DND-41 (cell line): Measurements from ENCODE around the gene PSMG3.

Experiments used
- ATAC-seq: fragments of 200-7000 bp; cut with Tn5 transposase; 3 replicates; pipeline ENCODE4 v1.9.1; 2021; ENCODE audit warnings: low read depth; ENCODE audit not compliant: insufficient read depth
- DNase-seq: peaks from one replicate; pipeline ENCODE4 v3.0.0-alpha.2; 2020
- H2AFZ ChIP-seq: 2 replicates; pipeline ENCODE4 v1.6.0; 2012; ENCODE audit warnings: low read depth, low read length
- H3K27ac ChIP-seq: 2 replicates; pipeline ENCODE4 v1.5.1; 2012; ENCODE audit warnings: low read length, inconsistent platforms
- H3K27me3 ChIP-seq: fragments of 200-600 bp; sonication (generic); 2 replicates; pipeline ENCODE4 v1.6.0; 2012; ENCODE audit warnings: low read length, mild to moderate bottlenecking, inconsistent platforms; ENCODE audit not compliant: insufficient read depth, poor library complexity
- H3K36me3 ChIP-seq: 2 replicates; pipeline ENCODE4 v1.5.1; 2012; ENCODE audit warnings: low read length, inconsistent platforms; ENCODE audit not compliant: insufficient read depth
- H3K4me1 ChIP-seq: 2 replicates; pipeline ENCODE4 v1.5.1; 2012; ENCODE audit warnings: mild to moderate bottlenecking, low read length; ENCODE audit not compliant: insufficient read depth
- H3K4me2 ChIP-seq: 2 replicates; pipeline ENCODE4 v1.6.0; 2012; ENCODE audit warnings: mild to moderate bottlenecking, moderate library complexity, low read length, inconsistent platforms; ENCODE audit not compliant: insufficient read depth
- H3K4me3 ChIP-seq, 2 experiments: fragments of 200-600 bp in 1 of 2; shearing (Covaris generic) in 1 of 2; 2 replicates each; pipeline ENCODE4 v1.5.1; 2012 to 2016; ENCODE audit warnings: inconsistent platforms in 2 of 2, low read length in 2 of 2, mild to moderate bottlenecking in 2 of 2, low read depth in 1 of 2, moderate library complexity in 1 of 2
- H3K79me2 ChIP-seq: 2 replicates; pipeline ENCODE4 v1.6.0; 2012; ENCODE audit warnings: low read length, inconsistent platforms; ENCODE audit not compliant: insufficient read depth
- H3K9ac ChIP-seq: 2 replicates; pipeline ENCODE4 v1.6.0; 2012; ENCODE audit warnings: low read depth, mild to moderate bottlenecking, inconsistent platforms, low read length, moderate library complexity
- H3K9me3 ChIP-seq: 2 replicates; pipeline ENCODE4 v1.5.1; 2012; ENCODE audit warnings: low read length, moderate library complexity, mild to moderate bottlenecking, inconsistent platforms; ENCODE audit not compliant: insufficient read depth, severe bottlenecking
- H4K20me1 ChIP-seq: 2 replicates; pipeline ENCODE4 v1.6.0; 2012; ENCODE audit warnings: low read length; ENCODE audit not compliant: insufficient read depth
- CTCF ChIP-seq: IDR thresholded peaks from 2 replicates; pipeline ENCODE4 v1.5.1; 2012; ENCODE audit warnings: borderline replicate concordance, low read length, moderate library complexity, mild to moderate bottlenecking; ENCODE audit not compliant: poor library complexity, severe bottlenecking; ENCODE audit errors: extremely low read depth
- EZH2 ChIP-seq: IDR thresholded peaks from 3 replicates; pipeline ENCODE4 v1.6.1; 2012; ENCODE audit warnings: borderline replicate concordance, low read depth, mild to moderate bottlenecking, moderate library complexity, low read length, inconsistent platforms; ENCODE audit not compliant: severe bottlenecking

Gene PSMG3

GRCh38 chr7:1563981-1564602, 5.7 kb downstream of the PSMG3 start:
- Histone ChIP-seq H3K27ac (no peak overlapping the region), H3K79me2 (peaks cover 8% of the 10 kb centered on the region), H3K36me3 (peaks cover 19% of the 10 kb centered on the region), H3K4me3 (no peak overlapping the region), H3K9ac (no peak overlapping the region), H2AFZ (no peak overlapping the region), H4K20me1 (peaks cover 12% of the 10 kb centered on the region; the same call in 1 of the 2 replicates), H3K9me3 (no peaks in the 10 kb centered on the region), H3K4me2 (no peak overlapping the region), H3K27me3 (no peaks in the 10 kb centered on the region), H3K4me1 (peaks cover 17% of the 10 kb centered on the region)
- ATAC-seq (no peak), DNase-seq (no peak)
- TF ChIP-seq CTCF (no peak), EZH2 (no peak)

- no peak for ATAC-seq
- Histone ChIP-seq H4K20me1 (peaks cover 6% of the 10 kb centered on the region; the same call in 1 of the 2 replicates), H3K27me3 (no peaks in the 10 kb centered on the region), H3K9me3 (no peaks in the 10 kb centered on the region), H3K79me2 (no peaks in the 10 kb centered on the region), H3K9ac (no peak overlapping the region), H3K36me3 (peaks cover 13% of the 10 kb centered on the region), H2AFZ (no peak overlapping the region), H3K27ac (no peak overlapping the region), H3K4me3 (no peak overlapping the region), H3K4me2 (no peak overlapping the region), H3K4me1 (peaks cover 2% of the 10 kb centered on the region; the same call in 1 of the 2 replicates)
- TF ChIP-seq EZH2, result no peak
- TF ChIP-seq CTCF, result no peak
- no peak for DNase-seq
Measured at GRCh38 chr7:1562597-1563051, 7.2 kb downstream of the PSMG3 start.

- no peaks in the 10 kb centered on the region for H3K4me1 ChIP-seq
- H4K20me1 ChIP-seq, result peaks cover 4% of the 10 kb centered on the region; the same call in 1 of the 2 replicates
- no peak overlapping the region for H2AFZ ChIP-seq
- no peak for DNase-seq
- ATAC-seq, result no peak
- H3K9me3 ChIP-seq, result no peaks in the 10 kb centered on the region
- H3K27me3 ChIP-seq, result no peaks in the 10 kb centered on the region
- H3K4me3 ChIP-seq, result no peak overlapping the region
- H3K36me3 ChIP-seq, result peaks cover 8% of the 10 kb centered on the region
- no peak for TF ChIP-seq EZH2
- TF ChIP-seq CTCF, result no peak
- H3K27ac ChIP-seq, result no peak overlapping the region
- no peaks in the 10 kb centered on the region for H3K79me2 ChIP-seq
- H3K4me2 ChIP-seq, result no peak overlapping the region
- no peak overlapping the region for H3K9ac ChIP-seq
Measured at GRCh38 chr7:1562116-1562515, 7.7 kb downstream of the PSMG3 start.
